Measurements from ENCODE around the gene MGAT4A. TPM values are rescaled to one million over a fixed set of nuclear protein-coding genes. Genes with fewer than 3 reads are reported as not detected.

Gene MGAT4A
- polyA plus RNA-seq, 1 donor from 2014 or later, result 54.6 TPM

- H3K9me3 Mint-ChIP-seq, result peaks cover 0 to 4% (median 2%) of the 10 kb centered on the region in 3 donors
- no peaks in the 10 kb centered on the region for H3K4me1 Mint-ChIP-seq
- H3K27me3 Mint-ChIP-seq, result no peaks in the 10 kb centered on the region
- peaks cover 2% of the 10 kb centered on the region for H3K36me3 Mint-ChIP-seq
- no peak overlapping the region for H3K4me3 Mint-ChIP-seq
- no peak overlapping the region for H3K27ac Mint-ChIP-seq
These were observed 142.0 kb downstream of the MGAT4A start for GRCh38 chr2:98588880-98589431.

GRCh38 chr2:98586551-98587140 is 144.3 kb downstream of the MGAT4A start:
- H3K4me1 Mint-ChIP-seq, result no peaks in the 10 kb centered on the region
- H3K27ac Mint-ChIP-seq, result no peak overlapping the region
- H3K36me3 Mint-ChIP-seq, result no peaks in the 10 kb centered on the region

GRCh38 chr2:98585386-98585785 is 145.5 kb downstream of the MGAT4A start:
- H3K4me3 Mint-ChIP-seq, result no peak overlapping the region
- no peak overlapping the region for H3K27ac Mint-ChIP-seq
- H3K27me3 Mint-ChIP-seq, result no peaks in the 10 kb centered on the region
- peaks cover 0 to 8% (median 6%) of the 10 kb centered on the region in 3 donors for H3K4me1 Mint-ChIP-seq
- H3K36me3 Mint-ChIP-seq, result no peaks in the 10 kb centered on the region
- H3K9me3 Mint-ChIP-seq, result no peaks in the 10 kb centered on the region

More at GRCh38 chr2:98586551-98587140, 144.3 kb downstream of the MGAT4A start:
- H3K27me3 Mint-ChIP-seq, result no peaks in the 10 kb centered on the region
- H3K9me3 Mint-ChIP-seq, result no peaks in the 10 kb centered on the region
- H3K4me3 Mint-ChIP-seq, result no peak overlapping the region

GRCh38 chr2:98583816-98584618 is 146.9 kb downstream of the MGAT4A start:
- no peak overlapping the region for H3K27ac Mint-ChIP-seq
- no peaks in the 10 kb centered on the region for H3K27me3 Mint-ChIP-seq
- no peaks in the 10 kb centered on the region for H3K36me3 Mint-ChIP-seq
- H3K9me3 Mint-ChIP-seq, result no peaks in the 10 kb centered on the region
- H3K4me1 Mint-ChIP-seq, result peaks cover 0 to 8% (median 6%) of the 10 kb centered on the region in 3 donors
- H3K4me3 Mint-ChIP-seq, result no peak overlapping the region

- no peaks in the 10 kb centered on the region for H3K27me3 Mint-ChIP-seq
- no peak overlapping the region for H3K27ac Mint-ChIP-seq
- H3K9me3 Mint-ChIP-seq, result no peaks in the 10 kb centered on the region
- H3K36me3 Mint-ChIP-seq, result no peaks in the 10 kb centered on the region
- no peak overlapping the region for H3K4me3 Mint-ChIP-seq
- peaks cover 0 to 8% (median 6%) of the 10 kb centered on the region in 3 donors for H3K4me1 Mint-ChIP-seq
These were observed 147.7 kb downstream of the MGAT4A start for GRCh38 chr2:98583276-98583675.

GRCh38 chr2:98582523-98582922 is 148.4 kb downstream of the MGAT4A start:
- H3K27me3 Mint-ChIP-seq, result no peaks in the 10 kb centered on the region
- H3K27ac Mint-ChIP-seq, result no peak overlapping the region
- no peak overlapping the region for H3K4me3 Mint-ChIP-seq

GRCh38 chr2:98580656-98581284 is 150.2 kb downstream of the MGAT4A start:
- H3K27me3 Mint-ChIP-seq, result no peaks in the 10 kb centered on the region
- H3K4me3 Mint-ChIP-seq, result peak overlapping the region in 1 of 4 donors; percentile 60
- peaks cover 6% of the 10 kb centered on the region for H3K36me3 Mint-ChIP-seq
- peaks cover 0 to 8% (median 6%) of the 10 kb centered on the region in 3 donors for H3K4me1 Mint-ChIP-seq
- no peaks in the 10 kb centered on the region for H3K9me3 Mint-ChIP-seq
- H3K27ac Mint-ChIP-seq, result peak overlapping the region in 1 of 3 donors; percentile 92

More at GRCh38 chr2:98582523-98582922, 148.4 kb downstream of the MGAT4A start:
- peaks cover 3% of the 10 kb centered on the region for H3K36me3 Mint-ChIP-seq
- no peaks in the 10 kb centered on the region for H3K9me3 Mint-ChIP-seq
- peaks cover 0 to 8% (median 6%) of the 10 kb centered on the region in 3 donors for H3K4me1 Mint-ChIP-seq

- peaks cover 6% of the 10 kb centered on the region for H3K36me3 Mint-ChIP-seq
- H3K4me3 Mint-ChIP-seq, result no peak overlapping the region
- H3K27ac Mint-ChIP-seq, result no peak overlapping the region
- no peaks in the 10 kb centered on the region for H3K9me3 Mint-ChIP-seq
- peaks cover 0 to 8% (median 6%) of the 10 kb centered on the region in 3 donors for H3K4me1 Mint-ChIP-seq
- H3K27me3 Mint-ChIP-seq, result no peaks in the 10 kb centered on the region
These were observed 151.0 kb downstream of the MGAT4A start for GRCh38 chr2:98579926-98580325.

- H3K27ac Mint-ChIP-seq, result no peak overlapping the region
These were observed 152.7 kb downstream of the MGAT4A start for GRCh38 chr2:98578231-98578630.

GRCh38 chr2:98577313-98577712 is 153.6 kb downstream of the MGAT4A start:
- H3K27ac Mint-ChIP-seq, result no peak overlapping the region
- H3K9me3 Mint-ChIP-seq, result no peaks in the 10 kb centered on the region
- H3K4me1 Mint-ChIP-seq, result peaks cover 0 to 8% (median 6%) of the 10 kb centered on the region in 3 donors
- no peaks in the 10 kb centered on the region for H3K27me3 Mint-ChIP-seq
- no peak overlapping the region for H3K4me3 Mint-ChIP-seq
- H3K36me3 Mint-ChIP-seq, result peaks cover 6% of the 10 kb centered on the region

More at GRCh38 chr2:98578231-98578630, 152.7 kb downstream of the MGAT4A start:
- no peaks in the 10 kb centered on the region for H3K9me3 Mint-ChIP-seq
- no peak overlapping the region for H3K4me3 Mint-ChIP-seq
- H3K36me3 Mint-ChIP-seq, result peaks cover 6% of the 10 kb centered on the region
- H3K27me3 Mint-ChIP-seq, result no peaks in the 10 kb centered on the region
- H3K4me1 Mint-ChIP-seq, result peaks cover 0 to 8% (median 6%) of the 10 kb centered on the region in 3 donors

- Mint-ChIP-seq H3K4me3 (peak overlapping the region in 1 of 4 donors; percentile 23), H3K9me3 (no peaks in the 10 kb centered on the region), H3K36me3 (peaks cover 6% of the 10 kb centered on the region), H3K4me1 (peaks cover 0 to 8% (median 6%) of the 10 kb centered on the region in 3 donors), H3K27me3 (no peaks in the 10 kb centered on the region), H3K27ac (peak overlapping the region in 1 of 3 donors; percentile 4)
These were observed 154.1 kb downstream of the MGAT4A start for GRCh38 chr2:98576666-98577312.

GRCh38 chr2:98573426-98573825 is 157.5 kb downstream of the MGAT4A start:
- Mint-ChIP-seq H3K4me1 (no peaks in the 10 kb centered on the region), H3K9me3 (no peaks in the 10 kb centered on the region), H3K27me3 (no peaks in the 10 kb centered on the region), H3K27ac (no peak overlapping the region), H3K36me3 (peaks cover 6% of the 10 kb centered on the region), H3K4me3 (no peak overlapping the region)

- H3K27me3 Mint-ChIP-seq, result no peaks in the 10 kb centered on the region
- H3K27ac Mint-ChIP-seq, result peak overlapping the region in 1 of 3 donors; percentile 78
These were observed 158.3 kb downstream of the MGAT4A start for GRCh38 chr2:98572676-98573075.

GRCh38 chr2:98572211-98572610 is 158.7 kb downstream of the MGAT4A start:
- Mint-ChIP-seq H3K27ac (no peak overlapping the region), H3K27me3 (no peaks in the 10 kb centered on the region), H3K4me1 (peaks cover 0 to under 1% (median 0%) of the 10 kb centered on the region in 3 donors), H3K9me3 (no peaks in the 10 kb centered on the region), H3K4me3 (no peak overlapping the region), H3K36me3 (peaks cover under 1% of the 10 kb centered on the region)

More at GRCh38 chr2:98572676-98573075, 158.3 kb downstream of the MGAT4A start:
- Mint-ChIP-seq H3K36me3 (peaks cover 5% of the 10 kb centered on the region), H3K9me3 (no peaks in the 10 kb centered on the region), H3K4me3 (no peak overlapping the region), H3K4me1 (no peaks in the 10 kb centered on the region)

Measured in IgD-negative memory B cell (primary cell).